HepG2 (cell line): ENCODE data around the gene MRPL43. TPM values are rescaled to one million over a fixed set of nuclear protein-coding genes. Genes with fewer than 3 reads are reported as not detected.

ENCODE experiments used
- ADNP ChIP-seq: sonication (generic); formaldehyde crosslinking; IDR thresholded peaks from 2 replicates; pipeline ENCODE4 v1.4.0; 2020; ENCODE audit warnings: missing genetic modification reagents
- IRX3 ChIP-seq: sonication (generic); formaldehyde crosslinking; IDR thresholded peaks from 2 replicates; pipeline ENCODE4 v1.8.1; 2023; ENCODE audit warnings: mild to moderate bottlenecking, low read depth, missing genetic modification reagents, borderline replicate concordance
- JARID2 ChIP-seq: sonication (generic); formaldehyde crosslinking; IDR thresholded peaks from 2 replicates; pipeline ENCODE4 v1.8.1; 2023; ENCODE audit warnings: missing genetic modification reagents, inconsistent platforms; ENCODE audit not compliant: insufficient replicate concordance
- KDM5B ChIP-seq: sonication (generic); formaldehyde crosslinking; IDR thresholded peaks from 2 replicates; pipeline ENCODE4 v1.4.0; 2020; ENCODE audit warnings: missing genetic modification reagents, mild to moderate bottlenecking, borderline replicate concordance
- MEIS1 ChIP-seq: sonication (generic); formaldehyde crosslinking; IDR thresholded peaks from 2 replicates; pipeline ENCODE4 v1.9.0; 2021; ENCODE audit warnings: mild to moderate bottlenecking, missing genetic modification reagents, moderate library complexity, borderline replicate concordance
- SCMH1 ChIP-seq: sonication (generic); formaldehyde crosslinking; IDR thresholded peaks from 2 replicates; pipeline ENCODE4 v1.9.0; 2021; ENCODE audit warnings: missing genetic modification reagents, mild to moderate bottlenecking, borderline replicate concordance
- SPEN ChIP-seq: sonication (generic); formaldehyde crosslinking; IDR thresholded peaks from 2 replicates; pipeline ENCODE4 v1.5.1; 2020; ENCODE audit warnings: low read depth, mild to moderate bottlenecking, missing genetic modification reagents
- SRY ChIP-seq: sonication (generic); formaldehyde crosslinking; IDR thresholded peaks from 2 replicates; pipeline ENCODE4 v1.8.0; 2022; ENCODE audit warnings: mild to moderate bottlenecking, missing genetic modification reagents
- TCF7 ChIP-seq: sonication (generic); IDR thresholded peaks from 2 replicates; pipeline ENCODE4 v1.6.1; 2016; ENCODE audit warnings: antibody characterized with exemption, low read depth
- ZFP37 ChIP-seq: sonication (generic); formaldehyde crosslinking; IDR thresholded peaks from 2 replicates; pipeline ENCODE4 v1.4.0; 2020; ENCODE audit warnings: missing genetic modification reagents, borderline replicate concordance
- ZFP90 ChIP-seq: sonication (generic); formaldehyde crosslinking; IDR thresholded peaks from 2 replicates; pipeline ENCODE4 v1.8.0; 2022; ENCODE audit warnings: missing genetic modification reagents, mild to moderate bottlenecking, inconsistent platforms, borderline replicate concordance
- ZNF605 ChIP-seq: sonication (generic); formaldehyde crosslinking; IDR thresholded peaks from 2 replicates; pipeline ENCODE4 v1.8.0; 2022; ENCODE audit warnings: mild to moderate bottlenecking, missing genetic modification reagents
- ZNF678 ChIP-seq: sonication (generic); formaldehyde crosslinking; IDR thresholded peaks from 2 replicates; pipeline ENCODE4 v1.4.0; 2020; ENCODE audit warnings: mild to moderate bottlenecking, missing genetic modification reagents
- ZNF841 ChIP-seq: sonication (generic); formaldehyde crosslinking; IDR thresholded peaks from 2 replicates; pipeline ENCODE4 v1.8.1; 2023; ENCODE audit warnings: missing genetic modification reagents, borderline replicate concordance
- ZNF883 ChIP-seq: sonication (generic); formaldehyde crosslinking; IDR thresholded peaks from 2 replicates; pipeline ENCODE4 v1.5.1; 2020; ENCODE audit warnings: mild to moderate bottlenecking, missing genetic modification reagents; ENCODE audit errors: not compliant biosample characterization
- polyA plus RNA-seq, 8 experiments: library from polyadenylated mRNA; depleted of rRNA in 3 of 8; stranded (reverse) in 7 of 8; unstranded in 1 of 8; fragments of >200 nt; fragmentation: Illumina TruSeq in 4 of 8; extraction: Trizol in 4 of 8; gene quantifications; 2 replicates each; pipeline versions ENCODE4 v1.2.1 to v1.2.3, GENCODE V29; 2011 to 2016; ENCODE audit warnings: low read depth in 4 of 8, missing spikeins in 1 of 8, mixed read lengths in 1 of 8; ENCODE audit not compliant: insufficient read depth in 1 of 8
- total RNA-seq, 5 experiments: library from RNA; depleted of rRNA; stranded (reverse); fragments of >200 nt; fragmentation: Illumina TruSeq; extraction: Trizol; gene quantifications; 2 replicates each; pipeline ENCODE4 v1.2.3, GENCODE V29; 2016; ENCODE audit warnings: low read depth in 1 of 5
- TF ChIP-seq, protein P1 (sequence below): sonication (generic); formaldehyde crosslinking; IDR thresholded peaks from 2 replicates; pipeline ENCODE4 v1.4.0; 2020; ENCODE audit warnings: low read depth, missing genetic modification reagents
- TF ChIP-seq, protein P2 (sequence below): sonication (generic); formaldehyde crosslinking; IDR thresholded peaks from 2 replicates; pipeline ENCODE4 v1.5.0; 2020; ENCODE audit warnings: missing genetic modification reagents
- TF ChIP-seq, protein P3 (sequence below): IDR thresholded peaks from 2 replicates; pipeline ENCODE4 v1.6.1; 2016; ENCODE audit warnings: mild to moderate bottlenecking
- TF ChIP-seq, protein P4 (sequence below): IDR thresholded peaks from 2 replicates; pipeline ENCODE4 v1.6.1; 2016; ENCODE audit warnings: missing compliant biosample characterization, missing genetic modification reagents, borderline replicate concordance
- TF ChIP-seq, protein P5 (sequence below): sonication (generic); formaldehyde crosslinking; IDR thresholded peaks from 2 replicates; pipeline ENCODE4 v1.8.0; 2022; ENCODE audit warnings: missing genetic modification reagents, mild to moderate bottlenecking, inconsistent platforms, borderline replicate concordance

Gene MRPL43
- total and polyA plus RNA-seq, 2 of the 13 experiments (the other 11 are each of a cell fraction or from before 2014, with no cell fraction given) = 71.0 to 73.7 TPM

DNA sequence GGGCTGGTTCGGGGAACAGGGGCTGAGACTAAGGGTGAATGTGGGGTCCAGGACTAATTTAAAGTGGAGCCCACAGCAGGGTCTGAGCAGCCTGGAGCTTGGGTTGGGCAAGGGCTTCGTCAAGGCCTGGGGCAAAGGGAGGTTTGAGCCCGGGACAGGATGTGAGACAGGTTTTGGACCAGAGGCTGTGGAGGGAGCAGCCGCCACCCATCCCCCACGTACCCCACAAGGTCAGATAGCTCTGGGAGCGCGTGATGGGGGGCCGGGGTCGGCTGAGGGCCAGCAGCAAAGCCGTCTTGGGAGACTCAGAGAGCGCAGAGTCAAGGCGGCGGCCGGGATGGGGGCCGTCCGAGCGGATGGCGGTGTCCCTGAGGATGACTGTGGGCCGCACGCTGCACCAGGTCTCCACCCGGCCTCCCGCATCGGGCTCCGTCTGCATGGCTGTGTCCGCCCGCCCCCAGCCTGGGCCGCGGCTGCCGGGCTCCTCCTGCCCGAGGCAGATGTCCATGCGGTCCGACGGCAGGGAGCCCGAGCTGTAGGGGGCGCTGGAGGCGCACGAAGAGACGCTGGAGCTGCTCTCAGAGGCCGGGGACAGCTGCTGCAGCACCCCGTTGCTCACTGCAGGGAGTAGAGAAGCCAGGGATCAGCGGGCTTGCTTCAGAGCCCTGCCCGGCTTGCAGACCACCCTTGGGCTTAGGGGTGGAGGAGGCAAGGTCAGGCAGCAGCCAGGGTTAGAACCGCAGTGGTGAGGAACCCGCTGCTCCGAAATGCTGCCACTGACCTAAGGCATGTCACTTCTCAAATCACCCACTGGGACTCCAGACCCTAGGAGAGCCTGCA, 31.5 kb upstream of the MRPL43 start (continued):
- TF ChIP-seq, protein P1, sequence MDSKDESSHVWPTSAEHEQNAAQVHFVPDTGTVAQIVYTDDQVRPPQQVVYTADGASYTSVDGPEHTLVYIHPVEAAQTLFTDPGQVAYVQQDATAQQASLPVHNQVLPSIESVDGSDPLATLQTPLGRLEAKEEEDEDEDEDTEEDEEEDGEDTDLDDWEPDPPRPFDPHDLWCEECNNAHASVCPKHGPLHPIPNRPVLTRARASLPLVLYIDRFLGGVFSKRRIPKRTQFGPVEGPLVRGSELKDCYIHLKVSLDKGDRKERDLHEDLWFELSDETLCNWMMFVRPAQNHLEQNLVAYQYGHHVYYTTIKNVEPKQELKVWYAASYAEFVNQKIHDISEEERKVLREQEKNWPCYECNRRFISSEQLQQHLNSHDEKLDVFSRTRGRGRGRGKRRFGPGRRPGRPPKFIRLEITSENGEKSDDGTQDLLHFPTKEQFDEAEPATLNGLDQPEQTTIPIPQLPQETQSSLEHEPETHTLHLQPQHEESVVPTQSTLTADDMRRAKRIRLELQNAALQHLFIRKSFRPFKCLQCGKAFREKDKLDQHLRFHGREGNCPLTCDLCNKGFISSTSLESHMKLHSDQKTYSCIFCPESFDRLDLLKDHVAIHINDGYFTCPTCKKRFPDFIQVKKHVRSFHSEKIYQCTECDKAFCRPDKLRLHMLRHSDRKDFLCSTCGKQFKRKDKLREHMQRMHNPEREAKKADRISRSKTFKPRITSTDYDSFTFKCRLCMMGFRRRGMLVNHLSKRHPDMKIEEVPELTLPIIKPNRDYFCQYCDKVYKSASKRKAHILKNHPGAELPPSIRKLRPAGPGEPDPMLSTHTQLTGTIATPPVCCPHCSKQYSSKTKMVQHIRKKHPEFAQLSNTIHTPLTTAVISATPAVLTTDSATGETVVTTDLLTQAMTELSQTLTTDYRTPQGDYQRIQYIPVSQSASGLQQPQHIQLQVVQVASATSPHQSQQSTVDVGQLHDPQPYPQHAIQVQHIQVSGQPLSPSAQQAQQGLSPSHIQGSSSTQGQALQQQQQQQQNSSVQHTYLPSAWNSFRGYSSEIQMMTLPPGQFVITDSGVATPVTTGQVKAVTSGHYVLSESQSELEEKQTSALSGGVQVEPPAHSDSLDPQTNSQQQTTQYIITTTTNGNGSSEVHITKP (CRISPR knock-in tag) = peak; percentile 36; the same call in 1 of the 2 replicates
- TF ChIP-seq TCF7 = no peak
- TF ChIP-seq ZNF883 (CRISPR knock-in tag) = peak; percentile 65
- TF ChIP-seq, protein P2, sequence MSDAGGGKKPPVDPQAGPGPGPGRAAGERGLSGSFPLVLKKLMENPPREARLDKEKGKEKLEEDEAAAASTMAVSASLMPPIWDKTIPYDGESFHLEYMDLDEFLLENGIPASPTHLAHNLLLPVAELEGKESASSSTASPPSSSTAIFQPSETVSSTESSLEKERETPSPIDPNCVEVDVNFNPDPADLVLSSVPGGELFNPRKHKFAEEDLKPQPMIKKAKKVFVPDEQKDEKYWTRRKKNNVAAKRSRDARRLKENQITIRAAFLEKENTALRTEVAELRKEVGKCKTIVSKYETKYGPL (CRISPR knock-in tag) = no peak
- peak; percentile 36; the same call in 1 of the 2 replicates for TF ChIP-seq ZNF605
- TF ChIP-seq KDM5B (CRISPR knock-in tag) = peak; percentile 84
- TF ChIP-seq ZNF678 (CRISPR knock-in tag) = no peak; the same call in 1 of the 2 replicates
- TF ChIP-seq IRX3 (CRISPR knock-in tag) = no peak; the same call in 1 of the 2 replicates
- TF ChIP-seq SRY (CRISPR knock-in tag) = peak; percentile 24; the same call in 1 of the 2 replicates
- no peak for TF ChIP-seq MEIS1 (CRISPR knock-in tag)
- TF ChIP-seq SPEN (CRISPR knock-in tag) = peak; percentile 55
- no peak for TF ChIP-seq JARID2 (CRISPR knock-in tag)
- TF ChIP-seq, protein P3, sequence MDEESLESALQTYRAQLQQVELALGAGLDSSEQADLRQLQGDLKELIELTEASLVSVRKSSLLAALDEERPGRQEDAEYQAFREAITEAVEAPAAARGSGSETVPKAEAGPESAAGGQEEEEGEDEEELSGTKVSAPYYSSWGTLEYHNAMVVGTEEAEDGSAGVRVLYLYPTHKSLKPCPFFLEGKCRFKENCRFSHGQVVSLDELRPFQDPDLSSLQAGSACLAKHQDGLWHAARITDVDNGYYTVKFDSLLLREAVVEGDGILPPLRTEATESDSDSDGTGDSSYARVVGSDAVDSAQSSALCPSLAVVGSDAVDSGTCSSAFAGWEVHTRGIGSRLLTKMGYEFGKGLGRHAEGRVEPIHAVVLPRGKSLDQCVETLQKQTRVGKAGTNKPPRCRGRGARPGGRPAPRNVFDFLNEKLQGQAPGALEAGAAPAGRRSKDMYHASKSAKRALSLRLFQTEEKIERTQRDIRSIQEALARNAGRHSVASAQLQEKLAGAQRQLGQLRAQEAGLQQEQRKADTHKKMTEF (CRISPR knock-in tag) = no peak
- TF ChIP-seq, protein P4, sequence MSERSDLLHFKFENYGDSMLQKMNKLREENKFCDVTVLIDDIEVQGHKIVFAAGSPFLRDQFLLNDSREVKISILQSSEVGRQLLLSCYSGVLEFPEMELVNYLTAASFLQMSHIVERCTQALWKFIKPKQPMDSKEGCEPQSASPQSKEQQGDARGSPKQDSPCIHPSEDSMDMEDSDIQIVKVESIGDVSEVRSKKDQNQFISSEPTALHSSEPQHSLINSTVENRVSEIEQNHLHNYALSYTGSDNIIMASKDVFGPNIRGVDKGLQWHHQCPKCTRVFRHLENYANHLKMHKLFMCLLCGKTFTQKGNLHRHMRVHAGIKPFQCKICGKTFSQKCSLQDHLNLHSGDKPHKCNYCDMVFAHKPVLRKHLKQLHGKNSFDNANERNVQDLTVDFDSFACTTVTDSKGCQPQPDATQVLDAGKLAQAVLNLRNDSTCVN (CRISPR knock-in tag) = peak; percentile 73
- no peak for TF ChIP-seq ZFP90 (CRISPR knock-in tag)
- TF ChIP-seq, protein P5, sequence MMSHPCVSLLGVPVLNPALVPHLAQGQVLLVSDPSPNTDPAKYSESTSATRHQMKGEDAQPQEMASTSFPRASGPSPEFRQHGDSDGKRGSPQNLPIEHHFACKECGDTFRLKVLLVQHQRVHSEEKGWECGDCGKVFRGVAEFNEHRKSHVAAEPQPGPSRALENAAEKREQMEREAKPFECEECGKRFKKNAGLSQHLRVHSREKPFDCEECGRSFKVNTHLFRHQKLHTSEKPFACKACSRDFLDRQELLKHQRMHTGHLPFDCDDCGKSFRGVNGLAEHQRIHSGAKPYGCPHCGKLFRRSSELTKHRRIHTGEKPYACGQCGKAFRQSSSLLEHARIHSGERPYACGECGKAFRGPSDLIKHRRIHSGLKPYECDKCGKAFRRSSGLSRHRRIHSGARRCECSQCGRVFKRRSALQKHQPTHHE (CRISPR knock-in tag) = 0 out of 2 replicates have a peak, but pooled peaks have one; percentile 66
- TF ChIP-seq ADNP (CRISPR knock-in tag) = no peak
- TF ChIP-seq ZNF841 (CRISPR knock-in tag) = no peak
- no peak for TF ChIP-seq ZFP37 (CRISPR knock-in tag)
- TF ChIP-seq SCMH1 (CRISPR knock-in tag) = no peak
